Panc1 (cell line): ENCODE measurements around the gene ARID2.

Experiments
- POLR2AphosphoS5 ChIP-seq: IDR thresholded peaks from 2 replicates; pipeline ENCODE4 v1.6.1; 2012; ENCODE audit warnings: mild to moderate bottlenecking, low read depth, low read length, moderate library complexity
- REST ChIP-seq, 2 experiments: IDR thresholded peaks; 2 replicates each; pipeline ENCODE4 v1.6.1; 2011 to 2012; ENCODE audit warnings: low read depth in 2 of 2, control low read depth in 1 of 2, low read length in 1 of 2, mild to moderate bottlenecking in 1 of 2, moderate library complexity in 1 of 2; ENCODE audit not compliant: insufficient read depth in 1 of 2
- SIN3A ChIP-seq: IDR thresholded peaks from 2 replicates; pipeline ENCODE4 v1.6.1; 2012; ENCODE audit warnings: low read depth, mild to moderate bottlenecking, low read length, moderate library complexity, borderline replicate concordance; ENCODE audit not compliant: insufficient read depth
- TCF7L2 ChIP-seq: IDR thresholded peaks from 2 replicates; pipeline ENCODE4 v1.6.1; 2011; ENCODE audit warnings: mild to moderate bottlenecking, low read depth, low read length, inconsistent platforms
- TF ChIP-seq, protein P1 (sequence below): fragments of 450-650 bp; IDR thresholded peaks from 2 replicates; pipeline ENCODE4 v1.5.1; 2017; ENCODE audit warnings: mild to moderate bottlenecking

- TF ChIP-seq, protein P1, sequence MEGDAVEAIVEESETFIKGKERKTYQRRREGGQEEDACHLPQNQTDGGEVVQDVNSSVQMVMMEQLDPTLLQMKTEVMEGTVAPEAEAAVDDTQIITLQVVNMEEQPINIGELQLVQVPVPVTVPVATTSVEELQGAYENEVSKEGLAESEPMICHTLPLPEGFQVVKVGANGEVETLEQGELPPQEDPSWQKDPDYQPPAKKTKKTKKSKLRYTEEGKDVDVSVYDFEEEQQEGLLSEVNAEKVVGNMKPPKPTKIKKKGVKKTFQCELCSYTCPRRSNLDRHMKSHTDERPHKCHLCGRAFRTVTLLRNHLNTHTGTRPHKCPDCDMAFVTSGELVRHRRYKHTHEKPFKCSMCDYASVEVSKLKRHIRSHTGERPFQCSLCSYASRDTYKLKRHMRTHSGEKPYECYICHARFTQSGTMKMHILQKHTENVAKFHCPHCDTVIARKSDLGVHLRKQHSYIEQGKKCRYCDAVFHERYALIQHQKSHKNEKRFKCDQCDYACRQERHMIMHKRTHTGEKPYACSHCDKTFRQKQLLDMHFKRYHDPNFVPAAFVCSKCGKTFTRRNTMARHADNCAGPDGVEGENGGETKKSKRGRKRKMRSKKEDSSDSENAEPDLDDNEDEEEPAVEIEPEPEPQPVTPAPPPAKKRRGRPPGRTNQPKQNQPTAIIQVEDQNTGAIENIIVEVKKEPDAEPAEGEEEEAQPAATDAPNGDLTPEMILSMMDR: no peak
- TF ChIP-seq POLR2AphosphoS5 (no peak), TCF7L2 (no peak), SIN3A (no peak), REST (IDR thresholded peaks at IDR 0.05; ENCODE audit: insufficient read depth in 1 of 2, low read depth in 2 of 2, low read length in 1 of 2) (no peak)
Observed at GRCh38 chr12:45681465-45681864, 48.0 kb upstream of the ARID2 start.
